ENCODE measurements around the gene UVRAG.

DNA sequence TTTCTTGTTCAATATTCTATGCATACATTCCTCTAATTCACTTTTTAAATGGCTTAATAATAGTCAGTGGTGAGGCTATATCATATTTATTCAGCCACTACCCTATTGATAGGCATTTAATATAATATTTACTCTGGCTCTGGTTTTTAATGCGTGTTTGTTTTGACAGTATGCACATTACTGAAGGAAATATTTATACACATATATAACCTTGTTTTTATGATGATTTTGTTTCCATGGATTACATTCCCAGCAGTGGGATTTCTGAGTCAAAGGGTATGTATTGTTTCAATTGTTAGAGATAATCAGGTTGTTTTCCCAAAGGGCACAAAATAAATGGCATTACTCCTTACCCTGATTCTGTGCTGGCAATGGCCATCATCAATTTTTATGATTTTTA lies 105.8 kb downstream of the UVRAG start:
- TF ChIP-seq, protein P1, sequence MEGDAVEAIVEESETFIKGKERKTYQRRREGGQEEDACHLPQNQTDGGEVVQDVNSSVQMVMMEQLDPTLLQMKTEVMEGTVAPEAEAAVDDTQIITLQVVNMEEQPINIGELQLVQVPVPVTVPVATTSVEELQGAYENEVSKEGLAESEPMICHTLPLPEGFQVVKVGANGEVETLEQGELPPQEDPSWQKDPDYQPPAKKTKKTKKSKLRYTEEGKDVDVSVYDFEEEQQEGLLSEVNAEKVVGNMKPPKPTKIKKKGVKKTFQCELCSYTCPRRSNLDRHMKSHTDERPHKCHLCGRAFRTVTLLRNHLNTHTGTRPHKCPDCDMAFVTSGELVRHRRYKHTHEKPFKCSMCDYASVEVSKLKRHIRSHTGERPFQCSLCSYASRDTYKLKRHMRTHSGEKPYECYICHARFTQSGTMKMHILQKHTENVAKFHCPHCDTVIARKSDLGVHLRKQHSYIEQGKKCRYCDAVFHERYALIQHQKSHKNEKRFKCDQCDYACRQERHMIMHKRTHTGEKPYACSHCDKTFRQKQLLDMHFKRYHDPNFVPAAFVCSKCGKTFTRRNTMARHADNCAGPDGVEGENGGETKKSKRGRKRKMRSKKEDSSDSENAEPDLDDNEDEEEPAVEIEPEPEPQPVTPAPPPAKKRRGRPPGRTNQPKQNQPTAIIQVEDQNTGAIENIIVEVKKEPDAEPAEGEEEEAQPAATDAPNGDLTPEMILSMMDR (IDR thresholded peaks at IDR 0.05), result no peak
- no peak for TF ChIP-seq POLR2A (IDR thresholded peaks at IDR 0.05)
